HCT116 (cell line): ENCODE data around the gene EHD4. TPM values are rescaled to one million over a fixed set of nuclear protein-coding genes. Genes with fewer than 3 reads are reported as not detected.

Experiments
- ATAC-seq: fragments of 200-7000 bp; cut with Tn5 transposase; 2 replicates; pipeline ENCODE4 v1.9.1; 2020; ENCODE audit warnings: mild to moderate bottlenecking, moderate library complexity
- BruUV-seq: library from RNA; stranded (reverse); fragments of 400-500 nt; replicated peaks from 2 replicates; lab custom pipeline; 2021; lab: Mats Ljungman, UMichigan
- CTCF ChIA-PET: fragments of 300-600 bp; sonication (Branson Sonifier 250); formaldehyde crosslinking; loops from one replicate; lab custom pipeline; 2021; ENCODE audit warnings: antibody characterized with exemption; lab: Charles Lee
- POLR2A ChIA-PET: fragments of 300-600, 350-600 bp; sonication (Branson Sonifier 250); formaldehyde crosslinking; loops from one replicate; lab custom pipeline; 2021; ENCODE audit warnings: antibody characterized with exemption; lab: Charles Lee
- RAD21 ChIA-PET, 2 experiments: fragments of 300-600 bp; sonication (Branson Sonifier 250); formaldehyde crosslinking; loops; one replicate each; lab custom pipeline; 2023; ENCODE audit warnings: low total read pairs in 2 of 2; ENCODE audit not compliant: uncharacterized antibody in 2 of 2, unreplicated experiment in 2 of 2, low non-redundant PET in 1 of 2; lab: Charles Lee
- DNase-seq: peaks from one replicate; pipeline ENCODE4 v3.0.0-alpha.2; 2010; ENCODE audit warnings: low read depth, low spot score
- H2AFZ ChIP-seq: fragments of 200-600 bp; shearing (Covaris generic), sonication (generic); 2 replicates; pipeline ENCODE4 v1.6.1; 2017; ENCODE audit warnings: low read depth, mixed run types, mixed read lengths, antibody characterized with exemption, low read length; ENCODE audit not compliant: poor library complexity, severe bottlenecking
- H3K27ac ChIP-seq: 2 replicates; pipeline ENCODE4 v1.5.1; 2012; ENCODE audit warnings: low read depth, low read length
- H3K27me3 ChIP-seq: fragments of 200-600 bp; sonication (generic); 2 replicates; pipeline ENCODE4 v1.6.1; 2016; ENCODE audit warnings: mixed run types, low read length, mixed read lengths; ENCODE audit not compliant: insufficient read depth
- H3K36me3 ChIP-seq, 2 experiments: fragments of 200-500 bp in 1 of 2; fragments of 200-600 bp in 1 of 2; sonication (Bioruptor generic) in 1 of 2; sonication (generic) in 1 of 2; 2 replicates each; pipeline versions ENCODE4 v1.5.1 to v1.6.1; 2014 to 2016; ENCODE audit warnings: low read length in 2 of 2, inconsistent platforms in 1 of 2, mixed read lengths in 1 of 2, mixed run types in 1 of 2; ENCODE audit not compliant: insufficient read depth in 2 of 2, control insufficient read depth in 1 of 2
- H3K4me1 ChIP-seq, 2 experiments: fragments of 200-600 bp in 1 of 2; sonication (generic) in 1 of 2; 2 replicates each; pipeline versions ENCODE4 v1.5.1 to v1.6.1; 2012 to 2017; ENCODE audit warnings: low read length in 2 of 2, inconsistent platforms in 1 of 2, mild to moderate bottlenecking in 1 of 2, mixed read lengths in 1 of 2, mixed run types in 1 of 2, moderate library complexity in 1 of 2; ENCODE audit not compliant: insufficient read depth in 2 of 2, control insufficient read depth in 1 of 2
- H3K4me2 ChIP-seq: fragments of 200-600 bp; sonication (generic); 2 replicates; pipeline ENCODE4 v1.6.1; 2017; ENCODE audit warnings: mixed run types, low read length, mixed read lengths
- H3K4me3 ChIP-seq, 2 experiments: fragments of 200-600 bp in 1 of 2; sonication (generic) in 1 of 2; replicated peaks in 1 of 2; 2 replicates each; pipeline ENCODE4 v1.5.1; 2011 to 2016; ENCODE audit warnings: low read length in 2 of 2, control low read depth in 1 of 2, low read depth in 1 of 2, mild to moderate bottlenecking in 1 of 2, mixed read lengths in 1 of 2, mixed run types in 1 of 2
- H3K79me2 ChIP-seq: fragments of 200-600 bp; sonication (generic); 2 replicates; pipeline ENCODE4 v1.6.1; 2017; ENCODE audit warnings: mild to moderate bottlenecking, mixed run types, low read length, moderate library complexity, mixed read lengths; ENCODE audit not compliant: insufficient read depth
- H3K9ac ChIP-seq: fragments of 200-600 bp; sonication (generic); 2 replicates; pipeline ENCODE4 v1.6.1; 2016; ENCODE audit warnings: low read length, mixed read lengths
- H3K9me2 ChIP-seq: fragments of 200-600 bp; sonication (generic), shearing (Covaris generic); 2 replicates; pipeline ENCODE4 v1.6.1; 2017; ENCODE audit warnings: mixed run types, mild to moderate bottlenecking, moderate library complexity; ENCODE audit not compliant: insufficient read depth
- H3K9me3 ChIP-seq, 2 experiments: fragments of 200-500 bp in 1 of 2; fragments of 200-600 bp in 1 of 2; sonication (Bioruptor generic) in 1 of 2; sonication (generic) in 1 of 2; 2 replicates each; pipeline ENCODE4 v1.6.1; 2014 to 2017; ENCODE audit warnings: low read length in 2 of 2, mixed read lengths in 2 of 2, inconsistent platforms in 1 of 2, low read depth in 1 of 2, mild to moderate bottlenecking in 1 of 2, mixed run types in 1 of 2, moderate library complexity in 1 of 2; ENCODE audit not compliant: control insufficient read depth in 1 of 2, insufficient read depth in 1 of 2
- H4K20me1 ChIP-seq: fragments of 200-600 bp; sonication (generic), shearing (Covaris generic); 2 replicates; pipeline ENCODE4 v1.6.1; 2017; ENCODE audit warnings: mixed run types, mild to moderate bottlenecking, moderate library complexity; ENCODE audit not compliant: insufficient read depth
- ATF3 ChIP-seq: IDR thresholded peaks from 2 replicates; pipeline ENCODE4 v1.6.1; 2012
- CEBPB ChIP-seq: IDR thresholded peaks from 2 replicates; pipeline ENCODE4 v1.6.1; 2012; ENCODE audit warnings: low read depth
- EGR1 ChIP-seq: IDR thresholded peaks from 2 replicates; pipeline ENCODE4 v1.6.1; 2012; ENCODE audit warnings: low read depth
- ELF1 ChIP-seq: IDR thresholded peaks from 2 replicates; pipeline ENCODE4 v1.6.1; 2012; ENCODE audit warnings: low read depth, borderline replicate concordance
- EZH2 ChIP-seq: fragments of 200-600 bp; sonication (generic); IDR thresholded peaks from 2 replicates; pipeline ENCODE4 v1.6.1; 2017; ENCODE audit warnings: antibody characterized with exemption, mixed run types
- EZH2phosphoT487 ChIP-seq: fragments of 200-600 bp; IDR thresholded peaks from 2 replicates; pipeline ENCODE4 v1.6.1; 2018; ENCODE audit warnings: antibody characterized with exemption, borderline replicate concordance
- JUND ChIP-seq: IDR thresholded peaks from 2 replicates; pipeline ENCODE4 v1.6.1; 2012
- POLR2A ChIP-seq: IDR thresholded peaks from 2 replicates; pipeline ENCODE4 v1.7.0; 2011; ENCODE audit warnings: borderline replicate concordance; ENCODE audit not compliant: insufficient read depth, insufficient read length; ENCODE audit errors: extremely low read depth
- POLR2AphosphoS5 ChIP-seq: IDR thresholded peaks from 2 replicates; pipeline ENCODE4 v1.6.1; 2011; ENCODE audit warnings: mild to moderate bottlenecking, low read depth, low read length, moderate library complexity
- RAD21 ChIP-seq: IDR thresholded peaks from 2 replicates; pipeline ENCODE4 v1.6.1; 2012; ENCODE audit warnings: low read depth, mild to moderate bottlenecking
- REST ChIP-seq: IDR thresholded peaks from 2 replicates; pipeline ENCODE4 v1.6.1; 2012; ENCODE audit warnings: low read depth
- SIN3A ChIP-seq: IDR thresholded peaks from 2 replicates; pipeline ENCODE4 v1.6.1; 2012; ENCODE audit warnings: low read depth
- SRF ChIP-seq: IDR thresholded peaks from 2 replicates; pipeline ENCODE4 v1.6.1; 2012; ENCODE audit warnings: low read depth
- TCF7L2 ChIP-seq: IDR thresholded peaks from 2 replicates; pipeline ENCODE4 v1.7.0; 2011; ENCODE audit warnings: borderline replicate concordance, inconsistent platforms; ENCODE audit not compliant: insufficient read depth, insufficient read length; ENCODE audit errors: extremely low read depth
- YY1 ChIP-seq: IDR thresholded peaks from 2 replicates; pipeline ENCODE4 v1.6.1; 2011; ENCODE audit warnings: low read length, low read depth, moderate library complexity, mild to moderate bottlenecking; ENCODE audit not compliant: insufficient replicate concordance; ENCODE audit errors: extremely low read depth
- ZFX ChIP-seq: fragments of 450-650 bp; IDR thresholded peaks from 2 replicates; pipeline ENCODE4 v1.6.1; 2017
- intact Hi-C: fragments of 100-400 bp; cut with micrococcal nuclease; formaldehyde crosslinking; loops from 2 replicates; pipeline ENCODE4 v1.10.0; 2022
- total RNA-seq: library from RNA; stranded (reverse); gene quantifications from one replicate; pipeline ENCODE4 v1.2.1, GENCODE V29; 2021; ENCODE audit not compliant: unreplicated experiment
- TF ChIP-seq, protein P1 (sequence below): IDR thresholded peaks from 2 replicates; pipeline ENCODE4 v1.6.1; 2011; ENCODE audit warnings: mild to moderate bottlenecking, low read length, moderate library complexity; ENCODE audit not compliant: insufficient replicate concordance; ENCODE audit errors: extremely low read depth
- TF ChIP-seq, protein P2 (sequence below), 3 experiments: fragments of 200-600 bp in 1 of 3; sonication (generic) in 1 of 3; IDR thresholded peaks in 2 of 3; conservative IDR thresholded peaks in 1 of 3; 2 replicates each; pipeline ENCODE4 v1.5.1; 2012 to 2017; ENCODE audit warnings: low read depth in 2 of 3, low read length in 2 of 3, antibody characterized with exemption in 1 of 3, borderline replicate concordance in 1 of 3, control low read depth in 1 of 3, mild to moderate bottlenecking in 1 of 3, mixed read lengths in 1 of 3, mixed run types in 1 of 3, moderate library complexity in 1 of 3; ENCODE audit not compliant: insufficient read depth in 1 of 3
- TF ChIP-seq, protein P3 (sequence below): IDR thresholded peaks from 2 replicates; pipeline ENCODE4 v1.6.1; 2012

The EHD4 gene
- total RNA-seq, 1 experiment from 2014 or later, result 28.0 TPM

GRCh38 chr15:41957021-41957897, 15.1 kb downstream of the EHD4 start:
- no peak for ATAC-seq
- ChIA-PET RAD21 (no interaction called here), POLR2A (interaction anchor here (0.5 to 2.0 kb wide), 2 partner anchors 16 to 1458 kb away, joined by 3 to 6 read pairs; partner anchors contain the start of gene EHD4), CTCF (no interaction called here)
- intact Hi-C loops, result no loop called here
- no peak overlapping the region for H2AFZ ChIP-seq
- H3K9me2 ChIP-seq, result no peaks in the 10 kb centered on the region
- TF ChIP-seq YY1 (no peak), EGR1 (no peak), EZH2 (no peak), ELF1 (no peak), ZFX (no peak), EZH2phosphoT487 (no peak), ATF3 (no peak), SIN3A (no peak), SRF (no peak), CEBPB (no peak), REST (no peak), POLR2AphosphoS5 (no peak), POLR2A (no peak), RAD21 (no peak), TCF7L2 (no peak), JUND (no peak)
- TF ChIP-seq, protein P1, sequence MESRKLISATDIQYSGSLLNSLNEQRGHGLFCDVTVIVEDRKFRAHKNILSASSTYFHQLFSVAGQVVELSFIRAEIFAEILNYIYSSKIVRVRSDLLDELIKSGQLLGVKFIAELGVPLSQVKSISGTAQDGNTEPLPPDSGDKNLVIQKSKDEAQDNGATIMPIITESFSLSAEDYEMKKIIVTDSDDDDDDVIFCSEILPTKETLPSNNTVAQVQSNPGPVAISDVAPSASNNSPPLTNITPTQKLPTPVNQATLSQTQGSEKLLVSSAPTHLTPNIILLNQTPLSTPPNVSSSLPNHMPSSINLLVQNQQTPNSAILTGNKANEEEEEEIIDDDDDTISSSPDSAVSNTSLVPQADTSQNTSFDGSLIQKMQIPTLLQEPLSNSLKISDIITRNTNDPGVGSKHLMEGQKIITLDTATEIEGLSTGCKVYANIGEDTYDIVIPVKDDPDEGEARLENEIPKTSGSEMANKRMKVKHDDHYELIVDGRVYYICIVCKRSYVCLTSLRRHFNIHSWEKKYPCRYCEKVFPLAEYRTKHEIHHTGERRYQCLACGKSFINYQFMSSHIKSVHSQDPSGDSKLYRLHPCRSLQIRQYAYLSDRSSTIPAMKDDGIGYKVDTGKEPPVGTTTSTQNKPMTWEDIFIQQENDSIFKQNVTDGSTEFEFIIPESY, result no peak
- TF ChIP-seq, protein P2, sequence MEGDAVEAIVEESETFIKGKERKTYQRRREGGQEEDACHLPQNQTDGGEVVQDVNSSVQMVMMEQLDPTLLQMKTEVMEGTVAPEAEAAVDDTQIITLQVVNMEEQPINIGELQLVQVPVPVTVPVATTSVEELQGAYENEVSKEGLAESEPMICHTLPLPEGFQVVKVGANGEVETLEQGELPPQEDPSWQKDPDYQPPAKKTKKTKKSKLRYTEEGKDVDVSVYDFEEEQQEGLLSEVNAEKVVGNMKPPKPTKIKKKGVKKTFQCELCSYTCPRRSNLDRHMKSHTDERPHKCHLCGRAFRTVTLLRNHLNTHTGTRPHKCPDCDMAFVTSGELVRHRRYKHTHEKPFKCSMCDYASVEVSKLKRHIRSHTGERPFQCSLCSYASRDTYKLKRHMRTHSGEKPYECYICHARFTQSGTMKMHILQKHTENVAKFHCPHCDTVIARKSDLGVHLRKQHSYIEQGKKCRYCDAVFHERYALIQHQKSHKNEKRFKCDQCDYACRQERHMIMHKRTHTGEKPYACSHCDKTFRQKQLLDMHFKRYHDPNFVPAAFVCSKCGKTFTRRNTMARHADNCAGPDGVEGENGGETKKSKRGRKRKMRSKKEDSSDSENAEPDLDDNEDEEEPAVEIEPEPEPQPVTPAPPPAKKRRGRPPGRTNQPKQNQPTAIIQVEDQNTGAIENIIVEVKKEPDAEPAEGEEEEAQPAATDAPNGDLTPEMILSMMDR (IDR thresholded peaks at IDR 0.05 in 2 of 3, conservative IDR thresholded peaks at IDR 0.05 in 1 of 3; ENCODE audit: borderline replicate concordance in 1 of 3, insufficient read depth in 1 of 3, low read depth in 2 of 3, low read length in 2 of 3), result no peak
- TF ChIP-seq, protein P3, sequence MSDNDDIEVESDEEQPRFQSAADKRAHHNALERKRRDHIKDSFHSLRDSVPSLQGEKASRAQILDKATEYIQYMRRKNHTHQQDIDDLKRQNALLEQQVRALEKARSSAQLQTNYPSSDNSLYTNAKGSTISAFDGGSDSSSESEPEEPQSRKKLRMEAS, result no peak
- H3K4me1 ChIP-seq, result no peaks in the 10 kb centered on the region
- H3K79me2 ChIP-seq, result peaks cover 79% of the 10 kb centered on the region
- no peak for DNase-seq
- H3K4me3 ChIP-seq, result no peak overlapping the region
- H3K9me3 ChIP-seq, result no peaks in the 10 kb centered on the region
- H4K20me1 ChIP-seq, result peaks cover 3% of the 10 kb centered on the region; the same call in 1 of the 2 replicates
- H3K4me2 ChIP-seq, result no peak overlapping the region
- H3K36me3 ChIP-seq, result peaks cover 4 to 11% of the 10 kb centered on the region in 2 experiments; a peak in 3 of 4 replicates
- no peak overlapping the region for H3K9ac ChIP-seq
- BruUV-seq, result no TSS peak
- no peaks in the 10 kb centered on the region for H3K27me3 ChIP-seq
- H3K27ac ChIP-seq, result no peak overlapping the region
